ENCODE data around the gene EXOC3. TPM values are rescaled to one million over a fixed set of nuclear protein-coding genes. Genes with fewer than 3 reads are reported as not detected.

The EXOC3 gene
- total RNA-seq, 4 donors from 2014 or later = 49.5 to 87.5 (median 59.0) TPM

GRCh38 chr5:496028-496427 is 53.1 kb downstream of the EXOC3 start:
- H3K4me3 ChIP-seq (ENCODE audit: low read depth, poor library complexity, severe bottlenecking) = no peak overlapping the region
- TF ChIP-seq POLR2A (IDR thresholded peaks at IDR 0.05) (no peak), CTCF (IDR thresholded peaks at IDR 0.05) (no peak)
- DNase-seq (ENCODE audit: low spot score in 2 of 2) = no peak
- intact Hi-C loops (cut with DNase I; ENCODE audit: low total_unique reads) = no loop called here
- 44% methylated on average over 18 of the region's 19 CpGs for WGBS, 2 donors

GRCh38 chr5:497090-497700 is 54.2 kb downstream of the EXOC3 start:
- intact Hi-C loops (cut with DNase I; ENCODE audit: low total_unique reads) = no loop called here
- TF ChIP-seq POLR2A (IDR thresholded peaks at IDR 0.05) (no peak), CTCF (IDR thresholded peaks at IDR 0.05) (no peak)
- 74 to 82% methylated on average over 22 of the region's 22 CpGs for WGBS, 2 donors
- no peak overlapping the region for H3K4me3 ChIP-seq (ENCODE audit: low read depth, poor library complexity, severe bottlenecking)
- DNase-seq (ENCODE audit: low spot score in 2 of 2) = no peak

GRCh38 chr5:497871-498509 is 55.0 kb downstream of the EXOC3 start:
- 80 to 83% methylated on average over 38 to 39 of the region's 40 CpGs for WGBS, 2 donors
- H3K4me3 ChIP-seq (ENCODE audit: low read depth, poor library complexity, severe bottlenecking) = no peak overlapping the region
- no peak for DNase-seq (ENCODE audit: low spot score in 2 of 2)
- intact Hi-C loops (cut with DNase I; ENCODE audit: low total_unique reads) = no loop called here
- TF ChIP-seq POLR2A (IDR thresholded peaks at IDR 0.05) = no peak
- no peak for TF ChIP-seq CTCF (IDR thresholded peaks at IDR 0.05)

GRCh38 chr5:499233-500209 is 56.5 kb downstream of the EXOC3 start:
- no peak for DNase-seq (ENCODE audit: low spot score in 2 of 2)
- no peak overlapping the region for H3K4me3 ChIP-seq (ENCODE audit: low read depth, poor library complexity, severe bottlenecking)
- intact Hi-C loops (cut with DNase I; ENCODE audit: low total_unique reads) = no loop called here
- WGBS, 2 donors = 85 to 92% methylated on average over 26 to 27 of the region's 32 CpGs
- TF ChIP-seq POLR2A (IDR thresholded peaks at IDR 0.05) (no peak), CTCF (IDR thresholded peaks at IDR 0.05) (no peak)

- intact Hi-C loops (cut with DNase I; ENCODE audit: low total_unique reads) = no loop called here
- no peak overlapping the region for H3K4me3 ChIP-seq (ENCODE audit: low read depth, poor library complexity, severe bottlenecking)
- WGBS, 2 donors = 87 to 88% methylated on average over 10 of the region's 10 CpGs
- no peak for TF ChIP-seq CTCF (IDR thresholded peaks at IDR 0.05)
- TF ChIP-seq POLR2A (IDR thresholded peaks at IDR 0.05) = no peak
- no peak for DNase-seq (ENCODE audit: low spot score in 2 of 2)
Observed at GRCh38 chr5:500491-500890, 57.5 kb downstream of the EXOC3 start.
